HPDE6-E6E7 (cell line): ENCODE measurements around the gene SLC38A3.
"Not testable (repeated sequence)": the region's sequence is repeated elsewhere in the genome, so short reads cannot be mapped to it uniquely, and the experiment has no call there.

Experiments
- DNase-seq: peaks from one replicate; pipeline ENCODE4 v3.0.0; 2011; ENCODE audit warnings: missing footprints; ENCODE audit errors: extremely low spot score

SLC38A3 gene

GRCh38 chr3:50250514-50250913 lies 45.4 kb downstream of the SLC38A3 start:
- DNase-seq: no peak

- peak; percentile 46 for DNase-seq
These were observed 46.1 kb downstream of the SLC38A3 start for GRCh38 chr3:50251220-50251619.

- no peak for DNase-seq
These were observed 49.6 kb downstream of the SLC38A3 start for GRCh38 chr3:50254577-50255250.

- DNase-seq: no peak
These were observed 50.2 kb downstream of the SLC38A3 start for GRCh38 chr3:50255251-50255615.

GRCh38 chr3:50256978-50257890 lies 52.2 kb downstream of the SLC38A3 start:
- DNase-seq: no peak

- no peak for DNase-seq
These were observed 53.1 kb downstream of the SLC38A3 start for GRCh38 chr3:50258029-50258680.

GRCh38 chr3:50258979-50259378 lies 53.9 kb downstream of the SLC38A3 start:
- no peak for DNase-seq

- DNase-seq: no peak
These were observed 54.5 kb downstream of the SLC38A3 start for GRCh38 chr3:50259432-50260026.

GRCh38 chr3:50260027-50260941 lies 55.2 kb downstream of the SLC38A3 start:
- no peak for DNase-seq

- DNase-seq: no peak
These were observed 55.9 kb downstream of the SLC38A3 start for GRCh38 chr3:50260942-50261441.

GRCh38 chr3:50261505-50261904 lies 56.4 kb downstream of the SLC38A3 start:
- DNase-seq: no peak

GRCh38 chr3:50262200-50262599 lies 57.1 kb downstream of the SLC38A3 start:
- not testable (repeated sequence) for DNase-seq

GRCh38 chr3:50262778-50263177 lies 57.7 kb downstream of the SLC38A3 start:
- no peak for DNase-seq

GRCh38 chr3:50263478-50264382 lies 58.7 kb downstream of the SLC38A3 start:
- no peak for DNase-seq

- no peak for DNase-seq
These were observed 59.4 kb downstream of the SLC38A3 start for GRCh38 chr3:50264383-50264963.

- no peak for DNase-seq
These were observed 60.0 kb downstream of the SLC38A3 start for GRCh38 chr3:50264964-50265485.

- DNase-seq: no peak
These were observed 60.5 kb downstream of the SLC38A3 start for GRCh38 chr3:50265571-50265970.

GRCh38 chr3:50266017-50266416 lies 60.9 kb downstream of the SLC38A3 start:
- DNase-seq: no peak

- DNase-seq: no peak
These were observed 61.8 kb downstream of the SLC38A3 start for GRCh38 chr3:50266836-50267235.
